HCT116 (cell line): ENCODE results near the gene RPS6KA1. TPM values are rescaled to one million over a fixed set of nuclear protein-coding genes. Genes with fewer than 3 reads are reported as not detected.
A peak's percentile ranks its signal among the peaks of the same experiment; 100 is the strongest.

Experiments used
- ATAC-seq: fragments of 200-7000 bp; cut with Tn5 transposase; 2 replicates; pipeline ENCODE4 v1.9.1; 2020; ENCODE audit warnings: mild to moderate bottlenecking, moderate library complexity
- BruUV-seq: library from RNA; stranded (reverse); fragments of 400-500 nt; replicated peaks from 2 replicates; lab custom pipeline; 2021; lab: Mats Ljungman, UMichigan
- CTCF ChIA-PET: fragments of 300-600 bp; sonication (Branson Sonifier 250); formaldehyde crosslinking; loops from one replicate; lab custom pipeline; 2021; ENCODE audit warnings: antibody characterized with exemption; lab: Charles Lee
- POLR2A ChIA-PET: fragments of 300-600, 350-600 bp; sonication (Branson Sonifier 250); formaldehyde crosslinking; loops from one replicate; lab custom pipeline; 2021; ENCODE audit warnings: antibody characterized with exemption; lab: Charles Lee
- RAD21 ChIA-PET, 2 experiments: fragments of 300-600 bp; sonication (Branson Sonifier 250); formaldehyde crosslinking; loops; one replicate each; lab custom pipeline; 2023; ENCODE audit warnings: low total read pairs in 2 of 2; ENCODE audit not compliant: uncharacterized antibody in 2 of 2, unreplicated experiment in 2 of 2, low non-redundant PET in 1 of 2; lab: Charles Lee
- DNase-seq: peaks from one replicate; pipeline ENCODE4 v3.0.0-alpha.2; 2010; ENCODE audit warnings: low read depth, low spot score
- H2AFZ ChIP-seq: fragments of 200-600 bp; shearing (Covaris generic), sonication (generic); 2 replicates; pipeline ENCODE4 v1.6.1; 2017; ENCODE audit warnings: low read depth, mixed run types, mixed read lengths, antibody characterized with exemption, low read length; ENCODE audit not compliant: poor library complexity, severe bottlenecking
- H3K27ac ChIP-seq: 2 replicates; pipeline ENCODE4 v1.5.1; 2012; ENCODE audit warnings: low read depth, low read length
- H3K27me3 ChIP-seq: fragments of 200-600 bp; sonication (generic); 2 replicates; pipeline ENCODE4 v1.6.1; 2016; ENCODE audit warnings: mixed run types, low read length, mixed read lengths; ENCODE audit not compliant: insufficient read depth
- H3K36me3 ChIP-seq, 2 experiments: fragments of 200-500 bp in 1 of 2; fragments of 200-600 bp in 1 of 2; sonication (Bioruptor generic) in 1 of 2; sonication (generic) in 1 of 2; 2 replicates each; pipeline versions ENCODE4 v1.5.1 to v1.6.1; 2014 to 2016; ENCODE audit warnings: low read length in 2 of 2, inconsistent platforms in 1 of 2, mixed read lengths in 1 of 2, mixed run types in 1 of 2; ENCODE audit not compliant: insufficient read depth in 2 of 2, control insufficient read depth in 1 of 2
- H3K4me1 ChIP-seq, 2 experiments: fragments of 200-600 bp in 1 of 2; sonication (generic) in 1 of 2; 2 replicates each; pipeline versions ENCODE4 v1.5.1 to v1.6.1; 2012 to 2017; ENCODE audit warnings: low read length in 2 of 2, inconsistent platforms in 1 of 2, mild to moderate bottlenecking in 1 of 2, mixed read lengths in 1 of 2, mixed run types in 1 of 2, moderate library complexity in 1 of 2; ENCODE audit not compliant: insufficient read depth in 2 of 2, control insufficient read depth in 1 of 2
- H3K4me2 ChIP-seq: fragments of 200-600 bp; sonication (generic); 2 replicates; pipeline ENCODE4 v1.6.1; 2017; ENCODE audit warnings: mixed run types, low read length, mixed read lengths
- H3K4me3 ChIP-seq, 2 experiments: fragments of 200-600 bp in 1 of 2; sonication (generic) in 1 of 2; replicated peaks in 1 of 2; 2 replicates each; pipeline ENCODE4 v1.5.1; 2011 to 2016; ENCODE audit warnings: low read length in 2 of 2, control low read depth in 1 of 2, low read depth in 1 of 2, mild to moderate bottlenecking in 1 of 2, mixed read lengths in 1 of 2, mixed run types in 1 of 2
- H3K79me2 ChIP-seq: fragments of 200-600 bp; sonication (generic); 2 replicates; pipeline ENCODE4 v1.6.1; 2017; ENCODE audit warnings: mild to moderate bottlenecking, mixed run types, low read length, moderate library complexity, mixed read lengths; ENCODE audit not compliant: insufficient read depth
- H3K9ac ChIP-seq: fragments of 200-600 bp; sonication (generic); 2 replicates; pipeline ENCODE4 v1.6.1; 2016; ENCODE audit warnings: low read length, mixed read lengths
- H3K9me2 ChIP-seq: fragments of 200-600 bp; sonication (generic), shearing (Covaris generic); 2 replicates; pipeline ENCODE4 v1.6.1; 2017; ENCODE audit warnings: mixed run types, mild to moderate bottlenecking, moderate library complexity; ENCODE audit not compliant: insufficient read depth
- H3K9me3 ChIP-seq, 2 experiments: fragments of 200-500 bp in 1 of 2; fragments of 200-600 bp in 1 of 2; sonication (Bioruptor generic) in 1 of 2; sonication (generic) in 1 of 2; 2 replicates each; pipeline ENCODE4 v1.6.1; 2014 to 2017; ENCODE audit warnings: low read length in 2 of 2, mixed read lengths in 2 of 2, inconsistent platforms in 1 of 2, low read depth in 1 of 2, mild to moderate bottlenecking in 1 of 2, mixed run types in 1 of 2, moderate library complexity in 1 of 2; ENCODE audit not compliant: control insufficient read depth in 1 of 2, insufficient read depth in 1 of 2
- H4K20me1 ChIP-seq: fragments of 200-600 bp; sonication (generic), shearing (Covaris generic); 2 replicates; pipeline ENCODE4 v1.6.1; 2017; ENCODE audit warnings: mixed run types, mild to moderate bottlenecking, moderate library complexity; ENCODE audit not compliant: insufficient read depth
- EGR1 ChIP-seq: IDR thresholded peaks from 2 replicates; pipeline ENCODE4 v1.6.1; 2012; ENCODE audit warnings: low read depth
- EZH2phosphoT487 ChIP-seq: fragments of 200-600 bp; IDR thresholded peaks from 2 replicates; pipeline ENCODE4 v1.6.1; 2018; ENCODE audit warnings: antibody characterized with exemption, borderline replicate concordance
- POLR2AphosphoS5 ChIP-seq: IDR thresholded peaks from 2 replicates; pipeline ENCODE4 v1.6.1; 2011; ENCODE audit warnings: mild to moderate bottlenecking, low read depth, low read length, moderate library complexity
- SP1 ChIP-seq: IDR thresholded peaks from 2 replicates; pipeline ENCODE4 v1.6.1; 2012; ENCODE audit warnings: low read depth
- YY1 ChIP-seq: IDR thresholded peaks from 2 replicates; pipeline ENCODE4 v1.6.1; 2011; ENCODE audit warnings: low read length, low read depth, moderate library complexity, mild to moderate bottlenecking; ENCODE audit not compliant: insufficient replicate concordance; ENCODE audit errors: extremely low read depth
- ZFX ChIP-seq: fragments of 450-650 bp; IDR thresholded peaks from 2 replicates; pipeline ENCODE4 v1.6.1; 2017
- intact Hi-C: fragments of 100-400 bp; cut with micrococcal nuclease; formaldehyde crosslinking; loops from 2 replicates; pipeline ENCODE4 v1.10.0; 2022
- total RNA-seq: library from RNA; stranded (reverse); gene quantifications from one replicate; pipeline ENCODE4 v1.2.1, GENCODE V29; 2021; ENCODE audit not compliant: unreplicated experiment
- TF ChIP-seq, protein P1 (sequence below), 3 experiments: fragments of 200-600 bp in 1 of 3; sonication (generic) in 1 of 3; IDR thresholded peaks in 2 of 3; conservative IDR thresholded peaks in 1 of 3; 2 replicates each; pipeline ENCODE4 v1.5.1; 2012 to 2017; ENCODE audit warnings: low read depth in 2 of 3, low read length in 2 of 3, antibody characterized with exemption in 1 of 3, borderline replicate concordance in 1 of 3, control low read depth in 1 of 3, mild to moderate bottlenecking in 1 of 3, mixed read lengths in 1 of 3, mixed run types in 1 of 3, moderate library complexity in 1 of 3; ENCODE audit not compliant: insufficient read depth in 1 of 3
- TF ChIP-seq, protein P2 (sequence below): IDR thresholded peaks from 2 replicates; pipeline ENCODE4 v1.6.1; 2012
- TF ChIP-seq, protein P3 (sequence below): IDR thresholded peaks from 2 replicates; pipeline ENCODE4 v1.6.1; 2011; ENCODE audit warnings: mild to moderate bottlenecking, low read length, moderate library complexity; ENCODE audit not compliant: insufficient replicate concordance; ENCODE audit errors: extremely low read depth

Gene RPS6KA1
- total RNA-seq, 1 experiment from 2014 or later: 47.0 TPM

DNA sequence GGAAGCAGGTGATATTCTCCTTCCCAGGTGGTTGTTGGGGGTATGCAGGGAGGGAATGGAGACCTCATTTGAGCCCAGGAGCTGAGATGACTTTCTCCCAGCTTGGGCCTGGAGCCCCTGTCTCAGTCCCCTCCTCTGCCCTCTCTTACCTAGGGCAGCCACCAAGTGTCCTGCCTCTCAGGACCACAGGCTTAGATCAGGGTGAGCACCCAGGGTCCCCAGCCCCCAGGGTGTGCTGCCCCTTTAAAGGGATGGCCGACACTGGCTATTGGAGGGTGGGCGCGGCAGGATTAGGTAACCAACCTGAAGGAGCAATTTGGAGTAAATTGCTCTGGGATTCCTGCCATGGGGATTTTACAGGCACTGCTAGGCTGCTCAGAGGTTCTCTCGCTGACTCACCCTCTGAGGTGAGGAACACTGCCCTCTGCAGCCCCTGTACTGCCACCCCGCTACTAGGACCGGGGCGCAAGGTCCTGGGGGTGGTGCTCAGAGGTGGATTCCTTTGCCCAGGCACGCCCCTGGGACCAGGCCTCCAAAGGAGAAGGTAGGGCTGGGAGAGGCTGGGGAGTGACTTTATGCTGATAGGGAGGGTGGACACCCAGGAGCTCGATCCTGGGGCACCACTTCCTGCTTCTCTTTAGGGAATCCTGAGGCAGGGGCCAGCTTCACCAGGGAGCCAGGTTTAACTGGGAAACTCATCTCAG, 1.5 kb downstream of the RPS6KA1 start:
- intact Hi-C loops: loop anchor here (2.0 kb wide), 1 partner anchor 30 kb away; no protein-coding TSS in a partner anchor
- Histone ChIP-seq H3K9me2 (no peaks in the 10 kb centered on the region), H3K27me3 (no peaks in the 10 kb centered on the region), H3K9ac (peak overlapping the region; percentile 89), H3K36me3 (no peaks in the 10 kb centered on the region), H3K4me1 (peaks cover 12 to 33% of the 10 kb centered on the region in 2 experiments), H3K9me3 (no peaks in the 10 kb centered on the region), H4K20me1 (no peaks in the 10 kb centered on the region; the same call in 1 of the 2 replicates), H3K79me2 (peaks cover 54% of the 10 kb centered on the region), H3K27ac (peak overlapping the region; percentile 85), H2AFZ (no peak overlapping the region), H3K4me2 (peak overlapping the region; percentile 92), H3K4me3 (peak overlapping the region; percentile 74 to 96)
- BruUV-seq: no TSS peak
- DNase-seq: peak; percentile 65
- peak; percentile 80 for ATAC-seq
- TF ChIP-seq SP1 (0 out of 2 replicates have a peak, but pooled peaks have one; percentile 40), ZFX (no peak), POLR2AphosphoS5 (peak; percentile 67), EGR1 (no peak), YY1 (peak; percentile 43), EZH2phosphoT487 (no peak)
- TF ChIP-seq, protein P1, sequence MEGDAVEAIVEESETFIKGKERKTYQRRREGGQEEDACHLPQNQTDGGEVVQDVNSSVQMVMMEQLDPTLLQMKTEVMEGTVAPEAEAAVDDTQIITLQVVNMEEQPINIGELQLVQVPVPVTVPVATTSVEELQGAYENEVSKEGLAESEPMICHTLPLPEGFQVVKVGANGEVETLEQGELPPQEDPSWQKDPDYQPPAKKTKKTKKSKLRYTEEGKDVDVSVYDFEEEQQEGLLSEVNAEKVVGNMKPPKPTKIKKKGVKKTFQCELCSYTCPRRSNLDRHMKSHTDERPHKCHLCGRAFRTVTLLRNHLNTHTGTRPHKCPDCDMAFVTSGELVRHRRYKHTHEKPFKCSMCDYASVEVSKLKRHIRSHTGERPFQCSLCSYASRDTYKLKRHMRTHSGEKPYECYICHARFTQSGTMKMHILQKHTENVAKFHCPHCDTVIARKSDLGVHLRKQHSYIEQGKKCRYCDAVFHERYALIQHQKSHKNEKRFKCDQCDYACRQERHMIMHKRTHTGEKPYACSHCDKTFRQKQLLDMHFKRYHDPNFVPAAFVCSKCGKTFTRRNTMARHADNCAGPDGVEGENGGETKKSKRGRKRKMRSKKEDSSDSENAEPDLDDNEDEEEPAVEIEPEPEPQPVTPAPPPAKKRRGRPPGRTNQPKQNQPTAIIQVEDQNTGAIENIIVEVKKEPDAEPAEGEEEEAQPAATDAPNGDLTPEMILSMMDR (IDR thresholded peaks at IDR 0.05 in 2 of 3, conservative IDR thresholded peaks at IDR 0.05 in 1 of 3; ENCODE audit: borderline replicate concordance in 1 of 3, insufficient read depth in 1 of 3, low read depth in 2 of 3, low read length in 2 of 3): peak; percentile 45 to 56 (median 53); a peak in 5 of 6 replicates
- TF ChIP-seq, protein P2, sequence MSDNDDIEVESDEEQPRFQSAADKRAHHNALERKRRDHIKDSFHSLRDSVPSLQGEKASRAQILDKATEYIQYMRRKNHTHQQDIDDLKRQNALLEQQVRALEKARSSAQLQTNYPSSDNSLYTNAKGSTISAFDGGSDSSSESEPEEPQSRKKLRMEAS: peak; percentile 40; the same call in 1 of the 2 replicates
- TF ChIP-seq, protein P3, sequence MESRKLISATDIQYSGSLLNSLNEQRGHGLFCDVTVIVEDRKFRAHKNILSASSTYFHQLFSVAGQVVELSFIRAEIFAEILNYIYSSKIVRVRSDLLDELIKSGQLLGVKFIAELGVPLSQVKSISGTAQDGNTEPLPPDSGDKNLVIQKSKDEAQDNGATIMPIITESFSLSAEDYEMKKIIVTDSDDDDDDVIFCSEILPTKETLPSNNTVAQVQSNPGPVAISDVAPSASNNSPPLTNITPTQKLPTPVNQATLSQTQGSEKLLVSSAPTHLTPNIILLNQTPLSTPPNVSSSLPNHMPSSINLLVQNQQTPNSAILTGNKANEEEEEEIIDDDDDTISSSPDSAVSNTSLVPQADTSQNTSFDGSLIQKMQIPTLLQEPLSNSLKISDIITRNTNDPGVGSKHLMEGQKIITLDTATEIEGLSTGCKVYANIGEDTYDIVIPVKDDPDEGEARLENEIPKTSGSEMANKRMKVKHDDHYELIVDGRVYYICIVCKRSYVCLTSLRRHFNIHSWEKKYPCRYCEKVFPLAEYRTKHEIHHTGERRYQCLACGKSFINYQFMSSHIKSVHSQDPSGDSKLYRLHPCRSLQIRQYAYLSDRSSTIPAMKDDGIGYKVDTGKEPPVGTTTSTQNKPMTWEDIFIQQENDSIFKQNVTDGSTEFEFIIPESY: peak; percentile 43
- ChIA-PET RAD21 (no interaction called here), CTCF (interaction anchor here (1.3 to 1.5 kb wide), 2 partner anchors 8 to 31 kb away, joined by 4 to 5 read pairs; no protein-coding TSS in a partner anchor), POLR2A (interaction anchor here (1.0 to 2.2 kb wide), 2 partner anchors 30 to 31 kb away, joined by 3 to 5 read pairs; no protein-coding TSS in a partner anchor)
